ENCODE measurements around the gene CPM.

CPM gene

DNA sequence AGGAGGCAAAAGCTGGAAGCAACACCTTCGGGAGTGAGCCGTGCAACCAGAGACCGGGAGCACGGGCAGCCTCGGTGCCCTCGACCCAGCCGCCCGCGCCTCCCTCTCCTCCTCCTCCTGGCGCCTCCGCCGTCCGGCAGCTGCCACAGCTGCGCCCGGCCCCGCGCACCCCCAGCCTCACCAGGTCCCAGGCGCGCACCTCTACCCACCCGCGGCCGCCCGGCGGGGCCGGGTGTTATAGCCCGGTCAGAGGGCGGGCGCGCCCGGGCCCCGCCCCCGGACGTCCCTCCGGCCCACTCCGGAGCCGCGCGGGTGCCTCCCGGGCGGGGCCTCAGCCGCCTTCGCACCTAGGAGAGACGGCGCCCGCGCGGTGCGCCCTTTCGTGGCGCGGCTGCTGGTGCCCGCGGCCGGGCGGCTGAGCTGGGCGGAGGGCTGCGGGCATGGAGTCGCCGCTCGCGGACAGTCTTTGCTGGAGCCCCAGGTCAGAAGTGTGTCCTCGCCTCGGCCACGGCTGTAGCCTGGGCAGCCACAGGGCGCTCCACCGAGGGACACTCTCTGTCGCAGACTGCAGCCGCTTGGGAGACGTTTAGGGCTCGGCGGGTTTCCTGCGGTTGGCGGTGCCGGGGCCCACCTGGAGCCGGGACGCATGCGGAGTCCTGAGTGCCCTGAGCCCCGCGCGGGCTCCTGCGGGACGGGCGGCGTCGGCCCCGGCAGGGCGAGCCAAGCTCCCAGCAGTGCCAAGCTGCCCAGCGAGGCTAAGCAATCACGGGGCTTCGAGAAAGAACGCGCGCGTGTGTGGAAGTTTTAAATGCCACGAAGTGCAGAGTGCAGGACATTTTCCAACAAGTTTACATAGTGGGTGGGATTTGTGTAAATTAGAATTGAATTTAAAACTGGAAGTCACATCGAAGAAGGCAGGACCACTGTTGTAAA, at the start of gene CPM:
Gene CPM, minus strand, starts transcription at position 211 of the 933 bp plus-strand sequence. CDS start 334 bp downstream, outside the sequence.
- peak; percentile 76 for DNase-seq

DNA sequence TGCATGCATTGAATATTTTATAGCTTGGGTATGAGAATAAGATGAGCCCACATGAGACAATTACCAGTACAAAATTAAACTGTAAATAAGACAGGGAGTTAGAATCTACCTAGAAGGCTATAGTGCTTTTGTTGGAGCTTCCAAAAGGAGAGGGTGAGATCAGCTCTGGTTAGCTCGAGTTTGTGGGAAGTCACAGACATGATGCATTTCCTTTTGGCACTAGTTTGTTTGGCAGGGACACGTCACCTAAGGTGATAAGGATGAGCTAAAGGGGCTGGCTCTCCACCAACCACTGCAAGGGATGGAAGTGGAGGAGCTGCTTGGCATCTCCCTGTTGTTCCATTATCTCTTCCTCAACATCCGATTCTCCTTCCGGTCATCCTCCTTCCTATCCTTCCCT, 48.5 kb upstream of the CPM start:
- no peak for DNase-seq

DNA sequence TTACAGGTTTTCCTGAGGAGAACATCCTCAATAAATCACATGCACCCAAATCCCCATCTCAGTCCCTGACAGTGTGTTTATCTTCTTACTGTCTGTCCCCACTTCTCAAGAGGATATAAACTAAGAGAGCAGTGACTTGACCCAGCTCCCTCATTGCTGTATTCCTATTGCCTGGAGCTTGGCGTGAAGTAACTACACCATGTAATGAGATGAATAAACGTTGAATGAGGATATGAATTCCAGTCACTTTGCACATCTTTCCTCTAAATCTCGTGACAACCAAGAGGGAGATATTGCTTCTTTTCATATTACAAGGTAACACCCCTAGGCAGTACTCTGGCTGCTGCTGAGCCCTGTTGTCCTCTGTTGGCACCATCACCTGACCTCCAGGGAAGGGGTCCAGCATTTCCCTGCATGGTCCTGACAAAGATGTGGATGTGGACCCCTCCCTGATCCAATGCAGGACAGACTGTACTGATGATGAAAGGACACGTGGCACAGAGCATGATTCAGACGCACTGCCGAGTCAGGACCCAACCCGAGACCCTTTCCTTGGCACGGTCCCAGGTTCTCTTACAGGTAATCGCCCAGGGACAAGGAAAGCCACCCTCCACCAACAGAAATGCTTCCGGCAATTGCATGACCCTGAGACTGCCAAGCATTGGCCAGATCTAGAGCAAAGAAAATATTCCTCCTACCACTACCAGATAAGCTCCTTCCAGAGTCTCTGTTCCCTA, 47.7 kb upstream of the CPM start:
- no peak for DNase-seq

DNA sequence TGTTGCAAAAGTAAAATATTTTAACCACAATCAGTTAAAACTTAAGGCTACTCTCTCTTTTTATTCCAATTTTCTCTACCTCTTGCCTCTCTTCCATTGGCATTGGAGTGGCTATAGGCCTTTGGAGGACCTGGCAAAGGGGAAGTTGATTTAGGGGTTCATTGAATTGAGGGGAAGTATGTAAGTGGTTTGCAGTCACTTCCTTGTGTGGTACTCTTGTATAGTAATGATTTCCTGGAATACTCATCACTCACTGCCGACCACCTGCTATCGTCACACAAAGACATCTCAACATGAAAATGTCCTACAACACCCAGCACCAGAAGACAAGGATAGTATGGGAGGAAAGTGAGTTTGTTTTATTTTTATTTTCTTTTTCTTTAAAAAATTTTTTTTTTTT, 45.7 kb upstream of the CPM start:
- DNase-seq, result no peak

DNA sequence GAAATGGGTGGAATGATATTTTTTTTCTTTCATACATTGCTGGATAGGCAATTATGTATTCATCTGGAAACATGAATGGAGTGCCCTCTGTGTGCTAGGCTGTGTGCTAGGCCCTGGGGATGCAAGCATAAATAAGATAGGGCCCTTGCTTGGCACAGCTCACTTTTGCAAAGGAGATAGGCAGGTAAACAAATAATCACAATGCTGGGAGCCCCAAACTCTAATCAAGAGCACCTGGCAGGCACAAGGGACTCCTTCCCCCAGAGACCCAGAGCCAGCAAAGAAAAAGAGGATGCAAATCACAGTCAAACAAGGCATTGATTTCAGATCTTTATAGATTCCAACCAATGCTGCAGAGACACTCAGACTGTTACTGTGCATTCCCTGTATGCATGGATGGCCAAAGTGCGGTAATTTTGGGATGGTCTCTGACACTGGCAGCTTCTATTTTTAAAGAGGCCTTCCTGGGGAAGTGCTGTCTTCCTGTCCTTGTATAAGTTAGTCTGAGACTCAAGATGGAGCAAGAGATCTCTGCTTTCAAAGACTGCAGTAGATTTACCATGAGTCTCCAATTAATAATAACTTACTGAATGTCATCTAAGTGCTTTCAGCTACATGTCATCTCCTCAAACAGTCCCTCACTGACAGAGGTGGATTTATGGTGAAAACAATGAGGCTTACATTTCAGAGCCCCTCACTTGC, 45.1 kb upstream of the CPM start:
- no peak for DNase-seq

DNA sequence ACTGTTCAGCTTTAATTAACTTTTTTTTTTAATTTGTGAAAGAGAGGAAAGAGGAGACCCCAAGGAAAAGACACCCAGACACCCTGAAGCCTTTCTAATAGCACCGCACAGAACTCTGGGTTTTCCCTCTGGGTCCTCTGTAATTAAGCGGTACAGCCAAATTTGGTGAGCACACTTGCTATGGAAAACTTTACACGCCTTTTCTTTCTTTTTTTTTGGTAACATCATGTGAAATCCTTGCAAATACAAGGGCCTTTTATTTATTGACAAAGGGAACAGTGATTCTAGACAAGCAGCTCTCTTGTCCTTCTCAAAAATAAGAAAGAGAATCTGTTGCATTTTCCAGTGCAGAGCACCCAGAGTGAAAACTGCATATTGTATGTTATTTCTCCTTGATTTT, 44.4 kb upstream of the CPM start:
- DNase-seq, result no peak

DNA sequence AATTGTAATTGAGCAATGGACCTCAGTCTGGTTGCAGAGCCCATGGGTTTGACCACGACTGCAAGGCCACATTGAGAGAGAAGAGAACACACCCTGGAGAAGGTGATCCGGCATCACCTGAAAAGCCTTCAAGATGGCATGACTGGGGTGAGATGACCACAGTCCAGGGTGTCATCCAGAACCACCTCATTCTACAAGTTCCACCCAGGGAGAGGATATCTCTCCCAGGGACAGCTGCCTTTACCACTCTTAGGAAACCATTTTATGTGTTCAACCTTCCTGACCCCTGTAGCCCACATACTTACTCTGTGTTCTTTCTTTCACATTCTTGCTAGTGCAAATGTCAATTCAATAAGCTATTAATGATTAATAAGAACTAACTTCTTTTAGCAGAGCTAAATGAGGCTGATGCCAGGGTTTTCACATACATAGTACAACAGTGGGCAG, 43.4 kb upstream of the CPM start:
- DNase-seq, result no peak

DNA sequence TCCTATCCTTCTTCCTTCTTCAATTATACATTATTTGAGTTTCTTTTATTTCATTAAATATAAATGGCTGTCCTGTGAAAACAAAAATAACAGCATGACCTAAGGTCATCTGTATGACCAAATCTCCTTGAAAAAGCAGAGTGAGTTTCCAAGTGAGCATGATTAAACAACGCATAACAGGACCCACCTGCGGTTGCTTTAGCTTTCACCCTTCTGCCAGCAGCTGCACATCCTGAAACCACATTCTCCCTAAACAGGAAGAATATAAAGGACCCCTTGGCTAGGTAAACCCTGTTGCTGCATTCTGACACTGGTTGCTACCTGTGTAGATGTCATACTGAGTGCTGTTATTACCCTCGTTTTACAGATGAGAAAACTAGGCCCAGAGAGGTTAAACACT, 42.8 kb upstream of the CPM start:
- no peak for DNase-seq

DNA sequence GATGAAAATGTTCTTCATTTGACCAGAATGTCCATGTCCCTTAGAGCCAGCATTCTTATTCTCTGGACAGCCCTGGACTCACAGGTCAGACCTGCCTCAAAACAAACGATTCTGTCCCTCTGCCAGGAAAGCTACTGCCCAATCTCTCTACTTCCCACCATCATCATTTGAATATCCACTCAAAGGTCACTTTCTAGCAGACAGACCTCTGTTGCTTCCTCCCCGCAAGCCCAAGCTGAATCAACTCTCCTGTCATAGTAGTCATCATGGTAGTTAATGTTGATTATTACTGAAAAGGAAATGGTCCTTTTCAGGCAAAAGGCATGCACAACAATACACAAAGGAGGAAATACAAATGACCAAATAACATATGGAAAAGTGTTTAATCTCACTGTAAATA, 39.6 kb upstream of the CPM start:
- no peak for DNase-seq

DNA sequence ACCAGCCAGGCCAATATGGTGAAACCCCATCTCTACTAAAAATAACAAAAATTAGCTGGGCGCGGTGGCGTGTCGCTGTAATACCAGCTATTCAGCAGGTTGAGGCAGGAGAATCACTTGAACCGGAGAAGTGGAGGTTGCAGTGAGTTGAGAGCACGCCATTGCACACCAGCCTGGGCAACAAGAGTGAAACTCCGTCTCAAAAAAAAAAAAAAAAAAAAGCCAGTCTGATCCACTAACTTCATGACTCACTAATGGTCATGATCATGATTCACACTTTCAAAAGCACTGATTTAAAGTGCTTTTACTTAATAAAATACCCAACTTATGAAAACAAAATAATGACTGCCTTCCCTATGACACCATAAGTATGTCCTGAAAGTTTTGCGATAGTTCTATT, 38.4 kb upstream of the CPM start:
- no peak for DNase-seq

DNA sequence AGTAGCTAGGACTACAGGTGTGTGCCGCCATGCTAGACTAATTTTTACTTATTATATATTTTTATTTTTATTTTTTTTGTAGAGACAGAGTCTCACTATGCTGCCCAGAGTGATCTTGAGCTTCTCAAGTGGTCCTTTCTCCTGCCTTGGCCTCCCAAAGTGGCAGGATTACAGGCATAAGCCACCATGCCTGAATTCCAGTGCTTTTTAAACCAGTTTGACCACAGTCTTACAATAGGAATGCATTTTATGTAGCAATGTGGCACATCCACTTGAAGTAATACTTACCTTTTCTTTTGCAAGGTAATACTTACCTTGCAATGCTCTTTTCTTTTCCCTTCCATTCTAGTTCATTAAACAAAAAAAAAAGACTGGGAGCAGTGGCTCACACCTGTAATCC, 38.0 kb upstream of the CPM start:
- DNase-seq, result no peak

DNA sequence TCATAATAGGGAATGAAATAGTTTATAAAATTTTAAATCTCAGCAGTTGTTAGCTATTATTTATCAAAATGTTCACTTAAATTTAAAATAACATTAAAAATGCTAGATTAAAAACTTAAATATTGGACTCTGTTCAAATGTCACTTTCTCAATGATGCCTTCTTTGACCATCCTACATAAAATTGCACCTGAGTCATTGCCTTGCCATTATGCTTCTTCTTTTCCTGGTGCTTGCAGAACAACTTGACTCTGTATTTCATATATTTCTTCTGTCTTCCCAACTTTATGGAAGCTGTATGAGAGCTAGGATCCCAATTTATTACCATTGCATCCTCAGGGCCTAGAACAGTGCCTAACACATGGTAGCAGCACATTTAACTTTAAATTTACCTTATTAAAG, 37.3 kb upstream of the CPM start:
- no peak for DNase-seq

DNA sequence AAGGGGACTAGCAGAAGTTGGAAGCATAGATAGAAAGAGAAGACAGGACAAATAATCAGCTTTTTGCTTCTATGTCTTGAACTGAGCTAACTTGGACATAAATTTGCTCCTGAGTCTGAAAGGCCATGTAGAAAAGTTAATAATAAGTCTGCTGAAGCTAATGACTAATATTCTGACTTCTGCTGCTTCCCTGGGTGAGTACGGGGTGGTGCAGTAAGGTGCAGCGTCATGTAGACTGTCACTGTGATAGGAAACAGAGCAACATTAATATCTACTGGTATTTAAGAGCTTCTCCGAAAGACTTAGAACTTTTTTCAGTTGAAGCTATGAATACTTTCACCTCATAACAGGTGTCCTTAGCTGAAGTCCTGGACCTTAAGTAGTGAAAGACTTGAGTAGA, 34.1 kb upstream of the CPM start:
- DNase-seq, result no peak

DNA sequence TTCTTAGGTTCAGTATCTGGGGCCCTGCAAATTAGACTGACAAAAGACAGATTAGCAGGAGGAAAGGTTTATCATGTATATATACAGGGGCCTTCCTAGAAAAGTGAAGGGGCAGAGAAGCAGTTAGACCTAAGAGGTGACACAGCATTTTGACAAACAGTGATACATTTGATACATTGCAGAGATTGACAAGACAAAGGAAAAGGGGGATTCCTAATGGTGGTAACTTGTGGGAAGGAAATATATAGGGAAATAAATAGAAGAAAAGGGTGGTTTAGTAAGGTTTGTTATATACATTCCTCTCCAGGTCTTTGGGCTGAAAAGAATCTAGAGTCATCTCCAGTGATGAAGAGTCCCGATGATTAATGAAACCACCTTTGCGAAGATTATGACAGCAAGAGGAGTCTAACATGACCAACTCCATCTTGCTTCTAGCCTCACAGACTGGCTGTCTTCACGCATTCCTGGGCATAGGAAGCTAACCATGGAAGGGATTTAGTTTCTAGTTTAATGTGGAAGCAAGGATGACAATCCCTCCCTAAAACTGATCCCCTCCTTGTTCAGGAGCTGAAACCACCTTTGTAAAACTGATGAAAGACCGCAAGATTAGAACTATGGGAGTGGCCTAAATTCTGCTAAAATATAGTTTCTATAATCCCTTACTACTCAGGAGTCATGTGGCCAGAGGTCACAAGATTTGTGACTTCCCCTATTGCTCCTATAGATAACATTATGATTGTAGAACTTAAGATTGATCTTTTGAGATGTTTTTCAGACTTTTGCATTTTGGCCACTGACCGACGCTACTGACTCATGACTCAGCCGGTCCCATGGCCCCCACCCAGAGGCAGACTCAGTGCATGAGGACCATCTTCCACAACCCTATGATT, 31.1 kb upstream of the CPM start:
- DNase-seq, result no peak

DNA sequence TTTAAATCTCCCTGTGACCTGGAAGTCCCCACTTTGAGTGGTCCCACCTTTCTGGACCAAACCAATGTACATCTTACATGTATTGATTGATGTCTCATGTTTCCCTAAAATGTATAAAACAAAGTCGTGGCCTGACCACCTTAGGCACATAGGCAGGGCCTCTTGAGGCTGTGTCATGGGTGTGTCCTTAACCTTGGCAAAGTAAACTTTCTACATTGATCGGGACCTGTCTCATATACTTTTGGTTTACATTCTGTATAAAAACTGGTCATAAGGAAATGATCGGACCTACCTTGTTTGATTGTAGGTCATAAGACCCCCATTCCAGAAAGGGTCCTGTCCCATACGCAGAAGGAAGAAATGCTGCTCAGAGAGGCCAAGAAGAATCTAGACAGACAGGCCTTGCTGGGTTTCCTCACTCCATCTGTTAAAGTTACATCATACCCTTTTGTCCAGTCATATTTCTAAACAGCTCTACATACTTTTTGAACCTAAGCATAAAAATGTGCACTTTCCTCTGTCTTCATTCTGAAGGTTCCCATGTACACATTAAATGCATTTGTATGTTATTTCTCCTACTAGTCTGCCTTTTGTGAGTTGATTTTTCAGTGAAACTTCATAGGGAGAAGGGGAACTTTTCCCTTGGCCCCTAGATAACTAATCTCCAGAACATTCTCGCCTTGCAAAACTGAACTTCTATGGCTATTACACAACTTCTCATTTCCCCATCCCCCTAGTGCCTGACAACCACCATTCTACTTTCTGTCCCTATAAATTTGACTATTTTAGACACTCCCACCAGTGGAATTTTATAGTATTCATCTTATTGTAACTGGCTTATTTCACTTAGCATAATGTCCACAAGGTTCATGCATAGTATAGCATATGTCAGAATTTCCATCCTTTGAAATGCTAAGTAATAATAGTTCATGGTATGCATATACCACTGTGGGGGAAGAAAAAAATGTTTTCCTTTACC, 30.2 kb upstream of the CPM start:
- no peak for DNase-seq

DNA sequence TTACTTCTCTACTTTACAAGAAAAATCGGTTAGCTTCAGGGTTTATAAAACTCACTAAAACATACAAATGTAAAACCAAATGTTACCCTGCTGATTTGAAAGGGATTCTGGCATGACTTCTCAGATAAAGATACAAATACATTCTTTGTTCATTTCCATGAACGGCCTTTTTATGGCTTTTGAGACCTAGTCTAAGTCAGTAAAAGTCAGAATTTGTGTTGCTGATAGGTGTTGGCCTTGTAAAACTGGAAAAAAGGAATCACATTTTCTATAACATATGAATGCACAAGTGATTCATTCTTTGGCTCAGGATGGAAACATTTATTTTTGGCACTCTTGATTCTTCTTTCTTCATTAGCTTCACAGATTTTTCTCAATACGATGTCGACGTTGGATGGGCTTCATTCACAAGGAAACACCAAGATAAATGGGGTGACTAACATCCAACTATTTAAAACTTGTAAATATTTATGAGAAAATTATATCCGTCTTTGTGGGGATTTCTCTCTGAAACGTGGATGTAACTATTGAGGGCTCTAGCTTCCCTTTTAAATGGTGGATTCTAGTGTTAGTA, 27.0 kb upstream of the CPM start:
- no peak for DNase-seq

DNA sequence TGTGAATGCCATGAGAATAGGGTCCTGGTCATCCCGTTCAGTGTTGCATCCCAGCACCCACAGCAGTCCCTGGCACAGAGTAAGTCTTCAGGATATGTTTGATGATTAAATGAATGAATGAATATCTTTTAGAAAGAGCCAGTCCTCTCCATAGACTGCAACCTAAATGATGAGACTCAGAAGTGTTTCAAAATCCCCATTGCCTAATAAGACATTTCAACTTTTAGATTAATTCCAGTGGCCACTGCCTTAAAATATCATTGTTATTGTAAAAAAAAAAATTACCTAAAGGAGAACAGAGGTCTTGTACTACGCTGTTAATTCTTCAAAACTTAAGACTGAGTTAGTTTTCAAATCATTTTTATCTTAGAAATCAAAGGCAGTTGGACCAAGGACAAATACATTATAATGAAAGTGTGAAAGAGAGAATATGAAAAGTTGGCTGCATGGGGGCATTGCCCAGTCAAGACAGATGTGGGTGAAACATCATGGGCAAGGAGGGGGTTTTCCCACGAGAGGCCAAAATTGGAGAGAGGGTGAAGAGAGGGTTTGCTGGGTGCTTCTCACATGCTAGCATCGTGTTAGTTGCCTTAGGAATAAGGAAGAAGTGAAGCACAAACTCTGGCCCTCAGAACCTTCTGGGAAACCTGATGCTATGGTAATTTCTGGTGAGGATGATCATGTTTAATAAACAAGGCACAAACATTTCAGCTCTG, 26.3 kb upstream of the CPM start:
- no peak for DNase-seq

DNA sequence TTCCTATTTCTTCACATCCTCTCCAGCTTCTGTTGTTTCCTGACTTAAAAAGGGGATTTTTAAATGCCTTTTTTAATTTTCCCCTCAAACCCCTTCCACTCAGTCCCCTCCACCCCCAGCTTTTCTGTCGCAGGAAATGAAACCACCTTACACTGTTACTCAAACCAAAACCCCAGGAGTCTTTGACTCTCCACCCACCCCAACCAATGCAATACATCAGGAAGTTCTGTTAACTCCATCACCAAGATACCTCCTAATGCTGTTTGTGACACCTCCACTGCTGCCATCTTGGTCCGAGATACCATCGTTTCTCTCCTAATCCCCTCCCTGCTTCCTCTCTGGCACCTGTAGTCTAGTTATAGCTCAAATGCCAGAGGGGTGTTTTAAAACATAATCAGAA, 25.4 kb upstream of the CPM start:
- no peak for DNase-seq

DNA sequence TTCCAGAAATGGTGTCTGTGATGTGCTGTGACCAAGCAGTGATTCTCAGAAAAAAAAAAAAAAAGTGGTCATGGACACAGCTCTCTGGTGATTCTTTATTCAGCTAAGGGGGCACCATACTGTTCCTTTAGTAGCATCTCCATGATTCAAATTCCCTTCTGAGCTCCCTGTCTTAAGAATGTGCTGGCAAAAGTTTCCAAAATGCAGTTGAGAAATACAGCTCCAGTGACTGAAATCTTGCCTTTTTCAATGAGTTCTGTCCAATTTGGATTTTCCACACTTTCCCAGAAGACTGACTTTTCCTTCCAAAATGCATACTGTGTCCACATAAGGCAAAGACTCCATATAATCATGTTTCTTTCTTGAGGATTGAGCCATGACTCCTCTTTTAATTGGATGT, 24.3 kb upstream of the CPM start:
- no peak for DNase-seq

DNA sequence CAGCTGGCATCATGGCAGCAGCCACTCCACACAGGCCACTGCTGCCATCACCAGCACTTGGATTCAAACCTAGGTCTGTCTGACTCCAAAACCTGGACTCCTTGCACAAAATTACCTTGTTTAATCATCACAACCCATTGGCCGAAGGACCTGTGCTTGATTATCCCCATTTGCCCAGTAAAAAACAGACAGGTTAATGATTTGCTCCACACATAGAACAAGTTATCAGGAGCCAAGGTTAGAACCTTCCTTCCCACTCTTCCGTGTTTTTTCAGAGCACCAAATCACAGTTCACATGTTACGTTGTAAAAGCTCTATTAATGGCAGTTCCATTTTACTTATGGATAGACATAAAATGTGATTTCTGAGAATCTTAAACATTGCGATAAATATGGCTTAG, 23.5 kb upstream of the CPM start:
- no peak for DNase-seq
